Kidney (tissue), 14 donors: ENCODE data around the gene FDXR. TPM values are rescaled to one million over a fixed set of nuclear protein-coding genes. Genes with fewer than 3 reads are reported as not detected.

Experiments used
- DNase-seq, 5 donors: peaks; one replicate each; pipeline ENCODE4 v3.0.0-alpha.2; 2013 to 2020
- FAIRE-seq: peaks from 2 replicates; lab custom pipeline; 2012; peaks lifted over from hg19 to GRCh38; lab: Jason Lieb, UNC
- H3K27ac ChIP-seq, 2 donors: one replicate each; pipeline ENCODE4 v1.7.0; 2013; ENCODE audit warnings: low read depth in 2 of 2, low read length in 2 of 2, inconsistent platforms in 1 of 2
- H3K27me3 ChIP-seq: one replicate; pipeline ENCODE4 v1.7.1; 2013; ENCODE audit warnings: low read length, inconsistent platforms; ENCODE audit not compliant: control insufficient read depth, insufficient read depth
- H3K36me3 ChIP-seq, 3 donors: one replicate each; pipeline versions ENCODE4 v1.7.0 to v1.7.1; 2013; ENCODE audit warnings: low read length in 3 of 3, control low read depth in 1 of 3, inconsistent platforms in 1 of 3; ENCODE audit not compliant: insufficient read depth in 3 of 3, control insufficient read depth in 2 of 3
- H3K4me1 ChIP-seq, 3 donors: one replicate each; pipeline versions ENCODE4 v1.7.0 to v1.7.1; 2013; ENCODE audit warnings: low read length in 3 of 3, inconsistent platforms in 1 of 3, low read depth in 1 of 3; ENCODE audit not compliant: control insufficient read depth in 2 of 3, insufficient read depth in 2 of 3
- H3K4me3 ChIP-seq, 3 donors: one replicate each; pipeline versions ENCODE4 v1.7.0 to v1.8.1; 2013; ENCODE audit warnings: low read length in 3 of 3, control low read depth in 1 of 3, inconsistent platforms in 1 of 3
- H3K9ac ChIP-seq, 3 donors: one replicate each; pipeline versions ENCODE4 v1.7.0 to v1.7.1; 2013; ENCODE audit warnings: low read length in 3 of 3, control low read depth in 1 of 3, inconsistent platforms in 1 of 3
- H3K9me3 ChIP-seq, 3 donors: one replicate each; pipeline versions ENCODE4 v1.7.0 to v1.7.1; 2013; ENCODE audit warnings: low read length in 3 of 3, control low read depth in 1 of 3, inconsistent platforms in 1 of 3; ENCODE audit not compliant: control insufficient read depth in 2 of 3, insufficient read depth in 1 of 3
- intact Hi-C: fragments of 100-400 bp; cut with DNase I; formaldehyde crosslinking; loops from one replicate; pipeline ENCODE4 v1.11.1; 2022
- polyA plus RNA-seq: library from polyadenylated mRNA; stranded (reverse); fragments of 350-450 nt; fragmentation: Illumina TruSeq; extraction: RNeasy Lipid Tissue Mini Kit (QIAGEN cat#74804); gene quantifications from one replicate; pipeline ENCODE4 v1.2.3, GENCODE V29; 2014; ENCODE audit warnings: low read depth, low replicate concordance; ENCODE audit not compliant: insufficient read depth
- total RNA-seq: library from RNA; stranded (reverse); fragmentation: NEBNext Ultra II Directional; extraction: Animal tissue kit (Norgen Biotek cat#: 25700); gene quantifications from one replicate; pipeline ENCODE4 v1.2.1, GENCODE V29; 2021
- TF ChIP-seq, protein P1 (sequence below): IDR thresholded peaks from 3 replicates; pipeline ENCODE4 v1.5.1; 2012; ENCODE audit warnings: mild to moderate bottlenecking, moderate library complexity, borderline replicate concordance; ENCODE audit not compliant: insufficient read depth; ENCODE audit errors: extremely low read depth
- donor health status: control.
- donor health status: control.
- donor health status: control.
- donor health status: control.
- donor health status: control.
- donor health status: DM: yes; HTN: yes; CAD: no.
- donor health status: Normal renal cell carcinoma (clear cell type).

FDXR gene
- total and polyA plus RNA-seq, 2 donors from 2014 or later = 9.0 to 15.2 TPM

DNA sequence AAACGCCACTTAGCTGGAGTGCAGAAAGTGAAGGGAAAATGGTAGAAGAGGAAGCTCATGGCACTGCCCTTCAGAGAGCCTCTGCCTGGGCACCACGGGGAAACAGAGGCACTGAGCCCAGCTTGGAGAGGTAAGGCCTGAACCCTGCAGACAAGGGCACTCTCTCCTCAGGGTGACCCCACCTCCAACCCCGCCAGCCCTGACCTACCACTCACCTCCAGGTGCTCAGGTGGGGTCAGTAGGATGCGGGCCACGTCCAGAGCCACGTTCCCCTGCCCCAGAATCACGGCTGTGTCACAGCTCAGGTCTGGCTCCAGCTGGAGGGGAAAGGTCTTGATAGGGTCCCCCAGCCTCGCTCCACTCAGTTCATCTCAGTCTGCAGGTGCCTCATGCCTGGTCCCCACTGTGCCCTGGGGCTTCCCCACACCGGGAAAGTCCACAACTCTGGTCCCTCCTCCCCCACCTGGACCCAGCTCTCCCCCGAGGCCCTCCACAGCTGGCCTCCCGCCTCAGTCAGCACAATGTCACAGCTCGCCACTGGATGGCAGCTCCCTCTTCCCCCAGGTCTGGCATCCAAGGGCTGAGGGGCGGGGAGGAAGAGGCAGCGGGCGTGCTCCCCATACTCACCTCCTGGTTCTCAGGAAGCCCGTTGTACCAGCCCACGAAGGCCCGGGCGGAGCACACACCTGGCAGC, 7.1 kb downstream of the FDXR start:
- Histone ChIP-seq H3K9me3 (no peaks in the 10 kb centered on the region), H3K4me3 (no peak overlapping the region), H3K36me3 (no peaks in the 10 kb centered on the region), H3K27ac (no peak overlapping the region), H3K4me1 (peaks cover 0 to 5% (median 2%) of the 10 kb centered on the region in 3 donors), H3K9ac (no peak overlapping the region), H3K27me3 (no peaks in the 10 kb centered on the region)
- TF ChIP-seq, protein P1, sequence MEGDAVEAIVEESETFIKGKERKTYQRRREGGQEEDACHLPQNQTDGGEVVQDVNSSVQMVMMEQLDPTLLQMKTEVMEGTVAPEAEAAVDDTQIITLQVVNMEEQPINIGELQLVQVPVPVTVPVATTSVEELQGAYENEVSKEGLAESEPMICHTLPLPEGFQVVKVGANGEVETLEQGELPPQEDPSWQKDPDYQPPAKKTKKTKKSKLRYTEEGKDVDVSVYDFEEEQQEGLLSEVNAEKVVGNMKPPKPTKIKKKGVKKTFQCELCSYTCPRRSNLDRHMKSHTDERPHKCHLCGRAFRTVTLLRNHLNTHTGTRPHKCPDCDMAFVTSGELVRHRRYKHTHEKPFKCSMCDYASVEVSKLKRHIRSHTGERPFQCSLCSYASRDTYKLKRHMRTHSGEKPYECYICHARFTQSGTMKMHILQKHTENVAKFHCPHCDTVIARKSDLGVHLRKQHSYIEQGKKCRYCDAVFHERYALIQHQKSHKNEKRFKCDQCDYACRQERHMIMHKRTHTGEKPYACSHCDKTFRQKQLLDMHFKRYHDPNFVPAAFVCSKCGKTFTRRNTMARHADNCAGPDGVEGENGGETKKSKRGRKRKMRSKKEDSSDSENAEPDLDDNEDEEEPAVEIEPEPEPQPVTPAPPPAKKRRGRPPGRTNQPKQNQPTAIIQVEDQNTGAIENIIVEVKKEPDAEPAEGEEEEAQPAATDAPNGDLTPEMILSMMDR = no peak
- FAIRE-seq (no peak), DNase-seq (no peak)
- intact Hi-C loops = loop anchor here (10.0 kb wide), 1 partner anchor 121 kb away; the partner anchor contains the start of gene NHERF1

DNA sequence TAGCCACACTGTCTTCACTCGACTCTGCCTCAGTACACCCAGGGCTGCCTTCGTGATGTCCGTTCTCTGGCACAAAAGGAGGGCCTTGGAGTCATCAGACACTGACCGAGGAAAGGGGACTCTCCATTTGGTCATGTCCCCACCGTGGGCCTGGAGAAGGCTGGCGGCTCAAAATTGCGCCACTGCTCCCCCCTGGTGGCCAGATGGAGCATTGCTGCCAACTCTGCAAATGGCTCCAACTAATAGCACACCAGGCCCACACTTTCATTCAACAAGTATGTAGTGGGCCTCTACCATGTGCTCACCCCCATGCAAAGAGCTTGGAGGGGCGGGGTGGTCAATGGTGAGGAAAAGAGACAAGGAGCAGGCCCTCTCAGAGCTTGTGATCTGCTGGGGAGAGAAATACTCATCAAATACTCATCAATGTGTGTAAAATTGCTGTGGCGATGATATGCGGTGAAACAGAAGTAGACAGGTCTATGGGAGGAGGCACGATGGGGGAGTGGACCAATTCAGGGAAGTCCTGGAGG, 7.9 kb downstream of the FDXR start:
- Histone ChIP-seq H3K36me3 (no peaks in the 10 kb centered on the region), H3K9ac (no peak overlapping the region)

DNA sequence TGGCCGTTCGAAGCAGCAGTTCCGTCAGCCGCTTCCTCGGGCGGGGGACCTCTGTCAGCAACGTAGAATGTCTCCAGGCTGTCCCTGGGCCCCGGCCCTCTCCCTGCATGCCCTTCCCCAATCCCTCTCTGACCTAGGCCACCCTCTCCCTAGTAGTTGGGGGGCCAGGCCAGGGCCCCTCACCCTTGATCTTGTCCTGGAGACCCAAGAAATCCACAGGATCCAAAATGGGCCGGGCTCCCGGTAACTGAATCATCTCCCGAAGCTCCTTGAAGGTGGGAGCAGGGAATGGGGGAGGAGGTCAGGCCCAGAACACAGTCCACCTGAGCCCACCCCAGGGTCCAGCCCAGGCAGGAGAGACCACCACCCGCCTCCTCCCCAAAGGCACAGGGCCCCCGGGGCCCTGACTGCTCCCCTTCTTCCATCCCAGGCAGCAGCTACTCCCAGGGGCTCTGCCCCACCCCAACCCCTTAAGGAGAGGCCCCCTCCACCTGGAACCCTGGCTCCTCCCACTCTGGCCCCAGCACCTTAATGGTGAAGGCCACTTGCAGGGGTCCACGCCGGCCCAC, 8.4 kb downstream of the FDXR start:
- Histone ChIP-seq H3K4me3 (no peak overlapping the region), H3K27ac (no peak overlapping the region), H3K9ac (no peak overlapping the region), H3K9me3 (no peaks in the 10 kb centered on the region), H3K27me3 (peaks cover 3% of the 10 kb centered on the region), H3K4me1 (peaks cover 0 to 5% (median 2%) of the 10 kb centered on the region in 3 donors), H3K36me3 (no peaks in the 10 kb centered on the region)
- FAIRE-seq (no peak), DNase-seq (no peak)
- intact Hi-C loops = loop anchor here (5.0 to 10.0 kb wide), 2 partner anchors 72 to 120 kb away; partner anchors contain the start of gene NHERF1
- TF ChIP-seq, protein P1 = no peak

More for the DNA sequence above, 7.9 kb downstream of the FDXR start:
- Histone ChIP-seq H3K4me1 (peaks cover 0 to 5% (median 2%) of the 10 kb centered on the region in 3 donors), H3K9me3 (no peaks in the 10 kb centered on the region), H3K27me3 (peaks cover 3% of the 10 kb centered on the region), H3K4me3 (no peak overlapping the region), H3K27ac (no peak overlapping the region)
- FAIRE-seq = no peak
- TF ChIP-seq, protein P1 = peak; percentile 98
- peak in 4 of 5 donors; percentile 74 to 88 (median 84) for DNase-seq
- intact Hi-C loops = loop anchor here (5.0 to 10.0 kb wide), 2 partner anchors 73 to 120 kb away; partner anchors contain the start of gene NHERF1
